Upper lobe of right lung (tissue), 1 donor: ENCODE data around the gene IDNK. TPM values are rescaled to one million over a fixed set of nuclear protein-coding genes. Genes with fewer than 3 reads are reported as not detected.

Source experiments
- ATAC-seq: fragments of 200-7000 bp; cut with Tn5 transposase; one replicate; pipeline ENCODE4 v1.9.1; 2020; ENCODE audit warnings: mild to moderate bottlenecking, moderate library complexity
- DNase-seq: peaks from one replicate; pipeline ENCODE4 v3.0.0-alpha.2; 2020
- H3K27ac ChIP-seq: fragments of 200-600 bp; one replicate; pipeline ENCODE4 v1.8.0; 2022
- H3K27me3 ChIP-seq: fragments of 200-600 bp; one replicate; pipeline ENCODE4 v1.8.0; 2022; ENCODE audit warnings: mild to moderate bottlenecking
- H3K36me3 ChIP-seq: fragments of 200-600 bp; one replicate; pipeline ENCODE4 v1.8.0; 2022
- H3K4me1 ChIP-seq: fragments of 200-600 bp; one replicate; pipeline ENCODE4 v1.8.0; 2022
- H3K4me3 ChIP-seq: fragments of 200-600 bp; one replicate; pipeline ENCODE4 v1.8.0; 2022; ENCODE audit warnings: mild to moderate bottlenecking
- H3K9me3 ChIP-seq: fragments of 200-600 bp; one replicate; pipeline ENCODE4 v1.8.0; 2022
- intact Hi-C: fragments of 100-400 bp; cut with DNase I; formaldehyde crosslinking; loops from one replicate; pipeline ENCODE4 v1.11.0; 2022
- total RNA-seq: library from RNA; stranded (reverse); fragmentation: NEBNext Ultra II Directional; extraction: Animal tissue kit (Norgen Biotek cat#: 25700); gene quantifications from one replicate; pipeline ENCODE4 v1.2.1, GENCODE V29; 2021
- TF ChIP-seq, protein P1 (sequence below): fragments of 200-600 bp; IDR thresholded peaks from one replicate; pipeline ENCODE4 v1.8.0; 2022; ENCODE audit warnings: antibody characterized with exemption
- donor health status: DM: no; HTN: yes; CAD: no; lungs with severe emphysema.

Gene IDNK
- total RNA-seq, 1 donor from 2014 or later, result 6.2 TPM

DNA sequence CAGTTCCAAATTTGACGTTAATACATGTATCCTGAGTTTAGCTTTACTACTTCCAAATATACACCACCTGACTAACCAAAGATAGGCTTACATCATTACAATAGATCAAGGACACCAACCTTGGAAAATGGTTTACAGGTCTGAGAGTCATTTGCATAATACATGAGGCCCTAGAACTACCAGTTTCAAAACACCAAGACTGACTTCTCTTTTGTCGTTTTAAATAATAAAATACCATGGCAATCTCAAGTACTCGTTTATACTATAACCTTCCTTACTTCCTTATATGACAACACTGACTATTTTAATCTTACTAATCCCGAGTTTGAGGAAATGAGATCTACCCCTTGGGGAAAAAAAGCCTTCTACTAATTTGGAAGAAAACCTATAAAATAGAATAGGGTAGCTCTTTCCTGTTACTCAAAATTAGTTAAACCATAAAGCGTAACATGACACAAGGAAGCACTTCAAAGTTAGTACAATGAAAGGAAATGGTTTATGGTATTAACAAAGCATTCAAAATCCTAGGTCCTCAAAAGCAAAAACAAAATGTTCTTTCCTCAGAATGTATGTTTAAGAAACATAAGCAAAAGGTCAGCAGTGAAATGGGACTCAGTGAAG lies 42.7 kb downstream of the IDNK start:
- H3K4me3 ChIP-seq, result no peak overlapping the region
- no peaks in the 10 kb centered on the region for H3K9me3 ChIP-seq
- DNase-seq (no peak), ATAC-seq (peak; percentile 43)
- H3K36me3 ChIP-seq, result peaks cover 85% of the 10 kb centered on the region
- no peaks in the 10 kb centered on the region for H3K27me3 ChIP-seq
- H3K27ac ChIP-seq, result peak overlapping the region; percentile 38
- TF ChIP-seq, protein P1, sequence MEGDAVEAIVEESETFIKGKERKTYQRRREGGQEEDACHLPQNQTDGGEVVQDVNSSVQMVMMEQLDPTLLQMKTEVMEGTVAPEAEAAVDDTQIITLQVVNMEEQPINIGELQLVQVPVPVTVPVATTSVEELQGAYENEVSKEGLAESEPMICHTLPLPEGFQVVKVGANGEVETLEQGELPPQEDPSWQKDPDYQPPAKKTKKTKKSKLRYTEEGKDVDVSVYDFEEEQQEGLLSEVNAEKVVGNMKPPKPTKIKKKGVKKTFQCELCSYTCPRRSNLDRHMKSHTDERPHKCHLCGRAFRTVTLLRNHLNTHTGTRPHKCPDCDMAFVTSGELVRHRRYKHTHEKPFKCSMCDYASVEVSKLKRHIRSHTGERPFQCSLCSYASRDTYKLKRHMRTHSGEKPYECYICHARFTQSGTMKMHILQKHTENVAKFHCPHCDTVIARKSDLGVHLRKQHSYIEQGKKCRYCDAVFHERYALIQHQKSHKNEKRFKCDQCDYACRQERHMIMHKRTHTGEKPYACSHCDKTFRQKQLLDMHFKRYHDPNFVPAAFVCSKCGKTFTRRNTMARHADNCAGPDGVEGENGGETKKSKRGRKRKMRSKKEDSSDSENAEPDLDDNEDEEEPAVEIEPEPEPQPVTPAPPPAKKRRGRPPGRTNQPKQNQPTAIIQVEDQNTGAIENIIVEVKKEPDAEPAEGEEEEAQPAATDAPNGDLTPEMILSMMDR, result no peak
- no peaks in the 10 kb centered on the region for H3K4me1 ChIP-seq
- intact Hi-C loops, result no loop called here

GRCh38 chr9:83669067-83669466 lies 46.1 kb downstream of the IDNK start:
- TF ChIP-seq, protein P1, result no peak
- Histone ChIP-seq H3K27me3 (no peaks in the 10 kb centered on the region), H3K4me3 (no peak overlapping the region), H3K36me3 (peaks cover 82% of the 10 kb centered on the region), H3K27ac (no peak overlapping the region), H3K4me1 (no peaks in the 10 kb centered on the region), H3K9me3 (no peaks in the 10 kb centered on the region)
- no peak for ATAC-seq
- DNase-seq, result no peak
- intact Hi-C loops, result no loop called here

GRCh38 chr9:83670381-83670780 lies 47.4 kb downstream of the IDNK start:
- Histone ChIP-seq H3K4me1 (no peaks in the 10 kb centered on the region), H3K9me3 (no peaks in the 10 kb centered on the region), H3K4me3 (no peak overlapping the region), H3K27me3 (no peaks in the 10 kb centered on the region), H3K36me3 (peaks cover 78% of the 10 kb centered on the region), H3K27ac (no peak overlapping the region)
- no peak for ATAC-seq
- intact Hi-C loops, result no loop called here
- TF ChIP-seq, protein P1, result no peak
- no peak for DNase-seq

GRCh38 chr9:83671451-83671850 lies 48.5 kb downstream of the IDNK start:
- Histone ChIP-seq H3K9me3 (no peaks in the 10 kb centered on the region), H3K4me3 (no peak overlapping the region), H3K36me3 (peaks cover 82% of the 10 kb centered on the region), H3K27ac (no peak overlapping the region), H3K27me3 (no peaks in the 10 kb centered on the region), H3K4me1 (no peaks in the 10 kb centered on the region)
- TF ChIP-seq, protein P1, result no peak
- no peak for DNase-seq
- no peak for ATAC-seq
- intact Hi-C loops, result no loop called here

- no peaks in the 10 kb centered on the region for H3K27me3 ChIP-seq
- DNase-seq (no peak), ATAC-seq (no peak)
- intact Hi-C loops, result no loop called here
- no peaks in the 10 kb centered on the region for H3K9me3 ChIP-seq
- peaks cover 90% of the 10 kb centered on the region for H3K36me3 ChIP-seq
- H3K4me1 ChIP-seq, result no peaks in the 10 kb centered on the region
- TF ChIP-seq, protein P1, result no peak
- no peak overlapping the region for H3K4me3 ChIP-seq
- H3K27ac ChIP-seq, result no peak overlapping the region
Observed at GRCh38 chr9:83675466-83675865, 52.5 kb downstream of the IDNK start.

DNA sequence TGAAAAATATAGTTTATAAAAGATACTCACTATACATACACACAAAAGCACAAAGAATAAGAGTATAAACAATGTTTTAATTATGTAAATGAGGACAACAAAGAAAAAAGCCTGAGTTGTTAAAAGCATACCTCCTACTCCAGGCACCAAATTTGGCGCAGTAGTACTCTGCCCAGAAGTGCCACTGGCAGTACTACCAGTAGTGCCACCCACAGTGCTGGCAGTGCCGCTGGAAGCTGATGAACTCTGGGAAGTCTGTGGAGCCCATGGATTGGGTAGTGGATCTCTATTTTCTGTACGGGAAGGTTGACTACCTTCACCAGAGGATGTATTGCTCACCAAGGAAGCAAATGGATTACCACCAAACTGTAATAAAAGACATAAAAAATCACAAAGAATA lies 54.7 kb downstream of the IDNK start:
- Histone ChIP-seq H3K4me1 (no peaks in the 10 kb centered on the region), H3K36me3 (peaks cover 92% of the 10 kb centered on the region), H3K27me3 (no peaks in the 10 kb centered on the region), H3K4me3 (no peak overlapping the region), H3K9me3 (no peaks in the 10 kb centered on the region), H3K27ac (no peak overlapping the region)
- TF ChIP-seq, protein P1, result no peak
- DNase-seq, result no peak
- intact Hi-C loops, result no loop called here
- no peak for ATAC-seq
